ENCODE results near the gene GRIP2.

The GRIP2 gene

GRCh38 chr3:14581334-14582044, 41.3 kb upstream of the GRIP2 start:
- no peak overlapping the region for H3K27ac ChIP-seq
- ChIA-PET CTCF (no interaction called here), POLR2A (ENCODE audit: low non-redundant PET) (no interaction called here)
- no peak for DNase-seq (ENCODE audit: low spot score)
- no peak for TF ChIP-seq CTCF (conservative IDR thresholded peaks at IDR 0.05; ENCODE audit: low read depth)

GRCh38 chr3:14577897-14578296, 37.8 kb upstream of the GRIP2 start:
- ChIA-PET POLR2A (ENCODE audit: low non-redundant PET) (no interaction called here), CTCF (interaction anchor here (0.6 kb wide), 1 partner anchor 327 kb away, joined by 3 read pairs; no protein-coding TSS in a partner anchor)
- no peak for DNase-seq (ENCODE audit: low spot score)
- no peak for TF ChIP-seq CTCF (conservative IDR thresholded peaks at IDR 0.05; ENCODE audit: low read depth)
- no peak overlapping the region for H3K27ac ChIP-seq

GRCh38 chr3:14576163-14576562, 36.0 kb upstream of the GRIP2 start:
- CTCF ChIA-PET, result no interaction called here
- H3K27ac ChIP-seq, result no peak overlapping the region
- POLR2A ChIA-PET (ENCODE audit: low non-redundant PET), result no interaction called here
- TF ChIP-seq CTCF (conservative IDR thresholded peaks at IDR 0.05; ENCODE audit: low read depth), result no peak
- DNase-seq (ENCODE audit: low spot score), result no peak

GRCh38 chr3:14574183-14574582, 34.0 kb upstream of the GRIP2 start:
- H3K27ac ChIP-seq, result no peak overlapping the region
- POLR2A ChIA-PET (ENCODE audit: low non-redundant PET), result no interaction called here
- DNase-seq (ENCODE audit: low spot score), result no peak
- TF ChIP-seq CTCF (conservative IDR thresholded peaks at IDR 0.05; ENCODE audit: low read depth), result no peak
- CTCF ChIA-PET, result no interaction called here

- DNase-seq (ENCODE audit: low spot score), result no peak
- no peak overlapping the region for H3K27ac ChIP-seq
- no peak for TF ChIP-seq CTCF (conservative IDR thresholded peaks at IDR 0.05; ENCODE audit: low read depth)
- ChIA-PET CTCF (no interaction called here), POLR2A (ENCODE audit: low non-redundant PET) (no interaction called here)
These were observed 33.6 kb upstream of the GRIP2 start for GRCh38 chr3:14573706-14574105.

- no peak overlapping the region for H3K27ac ChIP-seq
- ChIA-PET CTCF (interaction anchor here (0.6 kb wide), 1 partner anchor 9 kb away, joined by 3 read pairs; no protein-coding TSS in a partner anchor), POLR2A (ENCODE audit: low non-redundant PET) (no interaction called here)
- no peak for TF ChIP-seq CTCF (conservative IDR thresholded peaks at IDR 0.05; ENCODE audit: low read depth)
- DNase-seq (ENCODE audit: low spot score), result no peak
These were observed 30.7 kb upstream of the GRIP2 start for GRCh38 chr3:14570864-14571263.
